Ureter (tissue), 1 donor: ENCODE measurements around the gene MRPS16. TPM values are rescaled to one million over a fixed set of nuclear protein-coding genes. Genes with fewer than 3 reads are reported as not detected.

ENCODE experiments used
- DNase-seq: peaks from one replicate; pipeline ENCODE4 v3.0.0-alpha.2; 2020; ENCODE audit warnings: low spot score
- total RNA-seq: library from RNA; stranded (reverse); gene quantifications from one replicate; pipeline ENCODE4 v1.2.4, GENCODE V29; 2023
- donor health status: DM: yes; HTN: yes; CAD: no.

The MRPS16 gene
- total RNA-seq, 1 donor from 2014 or later, result 84.2 TPM

- no peak for DNase-seq
Observed at GRCh38 chr10:73239908-73240307, 12.5 kb downstream of the MRPS16 start.

GRCh38 chr10:73238990-73239566 is 13.4 kb downstream of the MRPS16 start:
- DNase-seq, result no peak

GRCh38 chr10:73234695-73235094 is 17.7 kb downstream of the MRPS16 start:
- no peak for DNase-seq

- no peak for DNase-seq
Observed at GRCh38 chr10:73233883-73234282, 18.6 kb downstream of the MRPS16 start.

GRCh38 chr10:73232887-73233286 is 19.6 kb downstream of the MRPS16 start:
- no peak for DNase-seq

GRCh38 chr10:73229567-73229966 is 22.9 kb downstream of the MRPS16 start:
- DNase-seq, result no peak

- DNase-seq, result no peak
Observed at GRCh38 chr10:73228247-73228646, 24.2 kb downstream of the MRPS16 start.

- no peak for DNase-seq
Observed at GRCh38 chr10:73226663-73227062, 25.8 kb downstream of the MRPS16 start.

GRCh38 chr10:73225518-73225917 is 26.9 kb downstream of the MRPS16 start:
- no peak for DNase-seq

GRCh38 chr10:73220989-73221388 is 31.5 kb downstream of the MRPS16 start:
- no peak for DNase-seq

GRCh38 chr10:73219384-73219783 is 33.1 kb downstream of the MRPS16 start:
- DNase-seq, result no peak

GRCh38 chr10:73218431-73219191 is 33.8 kb downstream of the MRPS16 start:
- DNase-seq, result no peak

GRCh38 chr10:73217628-73218027 is 34.8 kb downstream of the MRPS16 start:
- DNase-seq, result no peak

- no peak for DNase-seq
Observed at GRCh38 chr10:73215749-73216148, 36.7 kb downstream of the MRPS16 start.

- no peak for DNase-seq
Observed at GRCh38 chr10:73211106-73211811, 41.2 kb downstream of the MRPS16 start.

GRCh38 chr10:73210395-73211105 is 41.9 kb downstream of the MRPS16 start:
- DNase-seq, result no peak

GRCh38 chr10:73209705-73210104 is 42.7 kb downstream of the MRPS16 start:
- DNase-seq, result no peak

GRCh38 chr10:73207883-73208282 is 44.6 kb downstream of the MRPS16 start:
- DNase-seq, result no peak

- DNase-seq, result no peak
Observed at GRCh38 chr10:73206385-73206784, 46.1 kb downstream of the MRPS16 start.

GRCh38 chr10:73205890-73206289 is 46.6 kb downstream of the MRPS16 start:
- DNase-seq, result no peak

GRCh38 chr10:73205081-73205480 is 47.4 kb downstream of the MRPS16 start:
- DNase-seq, result no peak
